Neural progenitor cell (in vitro differentiated cells): Measurements from ENCODE around the gene TRIM41.

ENCODE experiments used
- EZH2phosphoT487 ChIP-seq: fragments of 200-600 bp; sonication (generic); IDR thresholded peaks from 2 replicates; pipeline ENCODE4 v1.6.1; 2017; ENCODE audit warnings: antibody characterized with exemption
- TF ChIP-seq, protein P1 (sequence below): fragments of 200-600 bp; sonication (generic); IDR thresholded peaks from 2 replicates; pipeline ENCODE4 v1.5.1; 2017; ENCODE audit warnings: antibody characterized with exemption, mild to moderate bottlenecking

- TF ChIP-seq, protein P1, sequence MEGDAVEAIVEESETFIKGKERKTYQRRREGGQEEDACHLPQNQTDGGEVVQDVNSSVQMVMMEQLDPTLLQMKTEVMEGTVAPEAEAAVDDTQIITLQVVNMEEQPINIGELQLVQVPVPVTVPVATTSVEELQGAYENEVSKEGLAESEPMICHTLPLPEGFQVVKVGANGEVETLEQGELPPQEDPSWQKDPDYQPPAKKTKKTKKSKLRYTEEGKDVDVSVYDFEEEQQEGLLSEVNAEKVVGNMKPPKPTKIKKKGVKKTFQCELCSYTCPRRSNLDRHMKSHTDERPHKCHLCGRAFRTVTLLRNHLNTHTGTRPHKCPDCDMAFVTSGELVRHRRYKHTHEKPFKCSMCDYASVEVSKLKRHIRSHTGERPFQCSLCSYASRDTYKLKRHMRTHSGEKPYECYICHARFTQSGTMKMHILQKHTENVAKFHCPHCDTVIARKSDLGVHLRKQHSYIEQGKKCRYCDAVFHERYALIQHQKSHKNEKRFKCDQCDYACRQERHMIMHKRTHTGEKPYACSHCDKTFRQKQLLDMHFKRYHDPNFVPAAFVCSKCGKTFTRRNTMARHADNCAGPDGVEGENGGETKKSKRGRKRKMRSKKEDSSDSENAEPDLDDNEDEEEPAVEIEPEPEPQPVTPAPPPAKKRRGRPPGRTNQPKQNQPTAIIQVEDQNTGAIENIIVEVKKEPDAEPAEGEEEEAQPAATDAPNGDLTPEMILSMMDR = peak; percentile 20
- no peak for TF ChIP-seq EZH2phosphoT487
Measured at GRCh38 chr5:181260720-181261319, 37.7 kb downstream of the TRIM41 start, which contains the start of gene TRIM52.
